Measurements from ENCODE around the gene NKG7.

- TF ChIP-seq CTCF (IDR thresholded peaks at IDR 0.05; ENCODE audit: low read length) (no peak), EZH2 (IDR thresholded peaks at IDR 0.05; ENCODE audit: borderline replicate concordance, low read length) (no peak)
Measured at GRCh38 chr19:51382004-51382403, 9.6 kb upstream of the NKG7 start.

All from OCI-LY1 (cell line).